MM.1S (cell line): Measurements from ENCODE around the gene PEX14.

ENCODE experiments used
- EZH2 ChIP-seq: fragments of 300-600 bp; sonication (generic); optimal IDR thresholded peaks from 2 replicates; pipeline ENCODE3; 2017; ENCODE audit warnings: low read depth, mild to moderate bottlenecking, antibody characterized with exemption, low read length, mixed read lengths
- TF ChIP-seq, protein P1 (sequence below): fragments of 300-600 bp; sonication (generic); IDR thresholded peaks from 2 replicates; pipeline ENCODE4 v1.5.1; 2016; ENCODE audit warnings: antibody characterized with exemption, low read length, mixed read lengths

DNA sequence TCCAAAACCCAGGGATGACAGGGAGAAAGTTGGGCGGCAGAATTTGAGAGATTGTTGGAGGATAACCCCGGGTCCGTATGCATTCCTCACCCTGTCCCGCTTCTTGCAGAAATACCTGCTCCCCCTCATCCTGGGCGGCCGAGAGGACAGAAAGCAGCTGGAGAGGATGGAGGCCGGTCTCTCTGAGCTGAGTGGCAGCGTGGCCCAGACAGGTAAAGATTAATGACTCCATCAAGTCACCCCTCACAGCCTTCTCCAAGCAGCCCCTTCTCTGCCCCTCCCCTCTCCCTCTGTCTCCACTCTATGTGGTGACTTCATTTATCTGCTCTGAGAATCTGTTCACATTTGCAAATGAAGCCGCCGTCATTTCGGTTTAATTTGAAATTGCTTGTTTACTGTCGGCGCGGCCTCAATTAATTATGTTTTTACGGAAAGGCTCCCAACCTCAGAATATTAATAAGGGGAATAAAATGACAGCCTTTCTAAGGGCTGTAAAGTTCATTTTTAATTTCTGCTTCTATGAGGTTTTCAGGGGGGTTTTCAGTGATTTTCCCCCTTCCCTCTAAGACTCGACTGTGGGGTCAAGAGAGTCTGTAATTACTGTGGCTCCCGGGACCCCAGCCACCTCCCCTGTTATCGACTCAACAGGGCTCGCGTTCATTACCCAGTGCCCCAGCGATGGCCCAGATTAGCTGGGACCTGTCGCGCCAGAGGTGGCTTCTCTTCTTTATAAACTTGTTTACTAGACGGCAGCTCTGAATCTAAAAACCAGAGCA, 148.3 kb downstream of the PEX14 start:
- TF ChIP-seq, protein P1, sequence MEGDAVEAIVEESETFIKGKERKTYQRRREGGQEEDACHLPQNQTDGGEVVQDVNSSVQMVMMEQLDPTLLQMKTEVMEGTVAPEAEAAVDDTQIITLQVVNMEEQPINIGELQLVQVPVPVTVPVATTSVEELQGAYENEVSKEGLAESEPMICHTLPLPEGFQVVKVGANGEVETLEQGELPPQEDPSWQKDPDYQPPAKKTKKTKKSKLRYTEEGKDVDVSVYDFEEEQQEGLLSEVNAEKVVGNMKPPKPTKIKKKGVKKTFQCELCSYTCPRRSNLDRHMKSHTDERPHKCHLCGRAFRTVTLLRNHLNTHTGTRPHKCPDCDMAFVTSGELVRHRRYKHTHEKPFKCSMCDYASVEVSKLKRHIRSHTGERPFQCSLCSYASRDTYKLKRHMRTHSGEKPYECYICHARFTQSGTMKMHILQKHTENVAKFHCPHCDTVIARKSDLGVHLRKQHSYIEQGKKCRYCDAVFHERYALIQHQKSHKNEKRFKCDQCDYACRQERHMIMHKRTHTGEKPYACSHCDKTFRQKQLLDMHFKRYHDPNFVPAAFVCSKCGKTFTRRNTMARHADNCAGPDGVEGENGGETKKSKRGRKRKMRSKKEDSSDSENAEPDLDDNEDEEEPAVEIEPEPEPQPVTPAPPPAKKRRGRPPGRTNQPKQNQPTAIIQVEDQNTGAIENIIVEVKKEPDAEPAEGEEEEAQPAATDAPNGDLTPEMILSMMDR: no peak
- TF ChIP-seq EZH2: no peak
